Stomach (tissue), 9 donors: ENCODE results near the gene TMEM253. TPM values are rescaled to one million over a fixed set of nuclear protein-coding genes. Genes with fewer than 3 reads are reported as not detected.

ENCODE experiments used
- DNase-seq, 2 donors: peaks; one replicate each; pipeline versions ENCODE4 v3.0.0 to v3.0.0-alpha.2; 2013 to 2019
- H3K27ac ChIP-seq, 5 donors: fragments of 200-600 bp in 4 of 5; sonication (generic) in 4 of 5; one replicate each; pipeline ENCODE4 v1.5.1; 2013 to 2019; ENCODE audit warnings: mild to moderate bottlenecking in 1 of 5, moderate library complexity in 1 of 5
- H3K27me3 ChIP-seq, 3 donors: fragments of 200-600 bp; sonication (generic); one replicate each; pipeline ENCODE4 v1.5.1; 2017 to 2019; ENCODE audit warnings: mixed run types in 1 of 3
- H3K36me3 ChIP-seq, 4 donors: fragments of 200-600 bp; sonication (generic); 1 replicate in 3 of 4; 2 replicates in 1 of 4; pipeline ENCODE4 v1.5.1; 2016 to 2019
- H3K4me1 ChIP-seq, 4 donors: fragments of 200-600 bp; sonication (generic); one replicate each; pipeline ENCODE4 v1.5.1; 2016 to 2019
- H3K4me3 ChIP-seq, 4 donors: fragments of 200-600 bp; sonication (generic) in 3 of 4; one replicate each; pipeline ENCODE4 v1.5.1; 2016 to 2019; ENCODE audit warnings: mild to moderate bottlenecking in 1 of 4
- H3K9me3 ChIP-seq, 4 donors: fragments of 200-600 bp; sonication (generic); one replicate each; pipeline ENCODE4 v1.5.1; 2016 to 2019
- EP300 ChIP-seq: sonication (generic); formaldehyde crosslinking; IDR thresholded peaks from one replicate; pipeline ENCODE4 v1.6.1; 2017; ENCODE audit warnings: antibody characterized with exemption
- POLR2A ChIP-seq, 4 donors: fragments of 450-650 bp; IDR thresholded peaks; one replicate each; pipeline ENCODE4 v1.6.1; 2016; ENCODE audit warnings: antibody characterized with exemption in 4 of 4, control low read depth in 2 of 4, mild to moderate bottlenecking in 1 of 4, moderate library complexity in 1 of 4
- POLR2AphosphoS5 ChIP-seq, 3 donors: sonication (generic); formaldehyde crosslinking; IDR thresholded peaks; one replicate each; pipeline ENCODE4 v1.6.1; 2016; ENCODE audit warnings: antibody characterized with exemption in 3 of 3
- WGBS, 5 donors: extraction: QIAGEN DNeasy Blood & Tissue Kit in 3 of 5; methylation state at CpG; one replicate each; pipeline versions ENCODE4 v1.1.5 to v1.1.7; 2013 to 2018; 5-methylcytosine and 5-hydroxymethylcytosine counted together
- intact Hi-C: fragments of 100-400 bp; cut with DNase I; formaldehyde crosslinking; loops from one replicate; pipeline ENCODE4 v1.15.1; 2023; ENCODE audit warnings: low total_unique reads
- polyA plus RNA-seq, 3 donors: library from polyadenylated mRNA; stranded (reverse); fragments of 200-250 nt; gene quantifications; one replicate each; pipeline ENCODE4 v1.2.3, GENCODE V29; 2013
- total RNA-seq, 5 donors: library from RNA; depleted of rRNA; stranded (reverse); fragments of >200 nt; gene quantifications; one replicate each; pipeline versions ENCODE4 v1.1.0 to v1.2.3, GENCODE V29; 2014 to 2016
- TF ChIP-seq, protein P1 (sequence below), 7 experiments: fragments of 450-650 bp in 4 of 7; fragments of 200-600 bp in 3 of 7; sonication (generic) in 3 of 7; IDR thresholded peaks; one replicate each; pipeline ENCODE4 v1.5.1; 2016 to 2019; ENCODE audit warnings: antibody characterized with exemption in 7 of 7, control low read depth in 2 of 7, mild to moderate bottlenecking in 1 of 7
- donor health status: healthy with polysubstance abuse.
- donor health status: Bipolar disorder and iron deficiency.
- donor health status: healthy.

TMEM253 gene
- total and polyA plus RNA-seq, 8 donors, result 0.43 to 8.1 (median 1.1) TPM; not detected in 2

GRCh38 chr14:21077672-21078071, 23.2 kb upstream of the TMEM253 start:
- Histone ChIP-seq H3K9me3 (no peaks in the 10 kb centered on the region), H3K27me3 (no peaks in the 10 kb centered on the region), H3K4me3 (no peak overlapping the region), H3K27ac (no peak overlapping the region), H3K36me3 (peaks cover 66 to 100% (median 94%) of the 10 kb centered on the region in 4 donors), H3K4me1 (peaks cover 6 to 12% (median 8%) of the 10 kb centered on the region in 4 donors)
- WGBS, 5 donors, result 77 to 89% (median 81%) methylated on average over 2 of the region's 2 CpGs
- no peak for DNase-seq
- intact Hi-C loops, result no loop called here
- TF ChIP-seq POLR2AphosphoS5 (IDR thresholded peaks at IDR 0.05) (no peak), POLR2A (IDR thresholded peaks at IDR 0.05) (no peak), EP300 (no peak)
- TF ChIP-seq, protein P1, sequence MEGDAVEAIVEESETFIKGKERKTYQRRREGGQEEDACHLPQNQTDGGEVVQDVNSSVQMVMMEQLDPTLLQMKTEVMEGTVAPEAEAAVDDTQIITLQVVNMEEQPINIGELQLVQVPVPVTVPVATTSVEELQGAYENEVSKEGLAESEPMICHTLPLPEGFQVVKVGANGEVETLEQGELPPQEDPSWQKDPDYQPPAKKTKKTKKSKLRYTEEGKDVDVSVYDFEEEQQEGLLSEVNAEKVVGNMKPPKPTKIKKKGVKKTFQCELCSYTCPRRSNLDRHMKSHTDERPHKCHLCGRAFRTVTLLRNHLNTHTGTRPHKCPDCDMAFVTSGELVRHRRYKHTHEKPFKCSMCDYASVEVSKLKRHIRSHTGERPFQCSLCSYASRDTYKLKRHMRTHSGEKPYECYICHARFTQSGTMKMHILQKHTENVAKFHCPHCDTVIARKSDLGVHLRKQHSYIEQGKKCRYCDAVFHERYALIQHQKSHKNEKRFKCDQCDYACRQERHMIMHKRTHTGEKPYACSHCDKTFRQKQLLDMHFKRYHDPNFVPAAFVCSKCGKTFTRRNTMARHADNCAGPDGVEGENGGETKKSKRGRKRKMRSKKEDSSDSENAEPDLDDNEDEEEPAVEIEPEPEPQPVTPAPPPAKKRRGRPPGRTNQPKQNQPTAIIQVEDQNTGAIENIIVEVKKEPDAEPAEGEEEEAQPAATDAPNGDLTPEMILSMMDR (IDR thresholded peaks at IDR 0.05), result no peak

DNA sequence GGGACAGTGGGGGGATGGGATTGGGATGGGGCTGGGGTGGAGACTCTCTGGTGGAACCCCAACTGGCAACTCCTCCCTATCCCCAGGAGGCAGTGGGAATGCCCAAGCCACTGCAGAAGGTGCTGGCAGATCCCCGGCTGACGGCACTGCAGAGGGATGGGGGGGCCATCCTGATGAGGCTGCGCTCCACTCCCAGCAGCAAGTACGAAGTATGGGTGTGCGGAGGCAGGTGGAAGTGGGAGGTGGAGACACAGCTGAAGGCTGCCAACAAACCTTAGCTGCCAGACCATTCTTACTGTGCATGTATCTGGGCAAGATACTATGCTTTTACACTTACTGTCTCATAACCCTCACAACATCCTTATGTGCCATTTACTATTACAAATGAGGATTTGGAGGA, 22.6 kb upstream of the TMEM253 start:
- peaks cover 72 to 100% (median 98%) of the 10 kb centered on the region in 4 donors for H3K36me3 ChIP-seq
- TF ChIP-seq POLR2AphosphoS5 (IDR thresholded peaks at IDR 0.05) (no peak), EP300 (no peak), POLR2A (IDR thresholded peaks at IDR 0.05) (no peak)
- TF ChIP-seq, protein P1 (IDR thresholded peaks at IDR 0.05), result no peak
- no peak for DNase-seq
- WGBS, 5 donors, result 87 to 96% (median 94%) methylated on average over 5 of the region's 5 CpGs
- H3K27me3 ChIP-seq, result no peaks in the 10 kb centered on the region
- H3K27ac ChIP-seq, result no peak overlapping the region
- no peak overlapping the region for H3K4me3 ChIP-seq
- H3K9me3 ChIP-seq, result no peaks in the 10 kb centered on the region
- H3K4me1 ChIP-seq, result peaks cover 0 to 6% (median 2%) of the 10 kb centered on the region in 4 donors
- intact Hi-C loops, result no loop called here

DNA sequence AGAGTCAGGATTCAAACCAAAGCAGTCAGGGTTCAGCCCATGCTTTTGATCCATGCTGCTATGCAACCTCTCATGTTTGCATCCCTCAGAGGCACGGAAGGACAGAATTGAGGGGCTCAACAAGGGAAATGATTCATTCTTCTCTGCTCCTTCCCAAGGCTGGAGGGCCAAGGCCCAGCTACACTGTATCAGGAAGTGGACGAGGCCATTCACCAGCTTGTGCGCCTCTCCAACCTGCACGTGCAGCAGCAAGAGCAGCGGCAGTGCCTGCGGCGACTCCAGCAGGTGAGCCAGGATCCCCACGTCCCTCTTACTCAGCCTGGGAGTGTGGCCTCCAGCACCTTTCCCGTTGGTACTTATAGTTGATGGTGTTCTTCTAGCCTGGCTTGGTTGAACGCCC, 22.1 kb upstream of the TMEM253 start:
- no peak overlapping the region for H3K27ac ChIP-seq
- DNase-seq, result no peak
- 83 to 90% (median 88%) methylated on average over 10 of the region's 10 CpGs for WGBS, 5 donors

DNA sequence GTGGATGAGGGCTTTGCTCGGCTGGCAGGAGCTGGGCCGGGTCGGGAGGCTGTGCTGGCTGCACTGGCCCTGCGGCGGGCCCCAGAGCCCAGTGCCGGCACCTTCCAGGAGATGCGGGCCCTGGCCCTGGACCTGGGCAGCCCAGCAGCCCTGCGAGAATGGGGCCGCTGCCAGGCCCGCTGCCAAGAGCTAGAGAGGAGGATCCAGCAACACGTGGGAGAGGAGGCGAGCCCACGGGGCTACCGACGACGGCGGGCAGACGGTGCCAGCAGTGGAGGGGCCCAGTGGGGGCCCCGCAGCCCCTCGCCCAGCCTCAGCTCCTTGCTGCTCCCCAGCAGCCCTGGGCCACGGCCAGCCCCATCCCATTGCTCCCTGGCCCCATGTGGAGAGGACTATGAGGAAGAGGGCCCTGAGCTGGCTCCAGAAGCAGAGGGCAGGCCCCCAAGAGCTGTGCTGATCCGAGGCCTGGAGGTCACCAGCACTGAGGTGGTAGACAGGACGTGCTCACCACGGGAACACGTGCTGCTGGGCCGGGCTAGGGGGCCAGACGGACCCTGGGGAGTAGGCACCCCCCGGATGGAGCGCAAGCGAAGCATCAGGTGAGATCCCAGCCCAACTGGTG, 19.2 kb upstream of the TMEM253 start:
- intact Hi-C loops, result loop anchor here (10.0 kb wide), 1 partner anchor 67 kb away; no protein-coding TSS in a partner anchor
- DNase-seq, result no peak
- Histone ChIP-seq H3K4me1 (peaks cover 7 to 26% (median 16%) of the 10 kb centered on the region in 4 donors), H3K27ac (no peak overlapping the region), H3K4me3 (no peak overlapping the region), H3K27me3 (no peaks in the 10 kb centered on the region), H3K36me3 (peaks cover 60 to 100% (median 97%) of the 10 kb centered on the region in 4 donors), H3K9me3 (no peaks in the 10 kb centered on the region)
- 90 to 92% (median 91%) methylated on average over 27 to 30 of the region's 30 CpGs for WGBS, 5 donors
- no peak for TF ChIP-seq POLR2A (IDR thresholded peaks at IDR 0.05)
- TF ChIP-seq POLR2AphosphoS5 (IDR thresholded peaks at IDR 0.05), result no peak
- no peak for TF ChIP-seq EP300
- TF ChIP-seq, protein P1 (IDR thresholded peaks at IDR 0.05), result no peak

More for the DNA sequence above, 22.1 kb upstream of the TMEM253 start:
- no peaks in the 10 kb centered on the region for H3K9me3 ChIP-seq
- no peak overlapping the region for H3K4me3 ChIP-seq
- H3K36me3 ChIP-seq, result peaks cover 76 to 100% (median 100%) of the 10 kb centered on the region in 4 donors
- H3K27me3 ChIP-seq, result no peaks in the 10 kb centered on the region
- TF ChIP-seq POLR2A (IDR thresholded peaks at IDR 0.05), result no peak
- TF ChIP-seq, protein P1 (IDR thresholded peaks at IDR 0.05), result no peak
- TF ChIP-seq EP300, result no peak
- TF ChIP-seq POLR2AphosphoS5 (IDR thresholded peaks at IDR 0.05), result no peak
- intact Hi-C loops, result no loop called here
- peaks cover 0 to 7% (median 0%) of the 10 kb centered on the region in 4 donors for H3K4me1 ChIP-seq
